Raji (cell line): ENCODE results near the gene PNLDC1.

Experiments used
- POLR2A ChIP-seq: IDR thresholded peaks from 2 replicates; pipeline ENCODE4 v1.6.1; 2011; ENCODE audit warnings: low read depth, low read length, control low read depth; ENCODE audit not compliant: insufficient read depth

PNLDC1 gene

DNA sequence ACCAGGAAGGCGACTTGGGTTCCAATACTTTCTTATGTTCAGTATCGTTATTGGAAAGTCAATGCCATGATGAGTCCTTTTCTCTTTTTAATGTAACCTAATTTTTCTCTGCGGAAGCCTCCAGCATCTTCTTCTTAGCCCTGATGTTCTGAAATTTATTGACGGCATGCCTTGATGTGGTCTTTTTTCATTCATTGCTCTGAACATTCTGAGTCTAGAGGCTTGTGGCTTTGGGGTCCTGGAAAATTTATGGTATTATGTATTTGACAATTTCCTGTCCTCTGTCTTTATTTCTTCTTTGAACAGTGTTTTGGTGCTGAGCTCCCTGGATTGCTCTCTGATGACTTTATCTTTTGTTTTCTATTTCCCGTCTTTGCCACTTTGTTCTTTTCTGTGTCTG, 62.0 kb downstream of the PNLDC1 start:
- TF ChIP-seq POLR2A = no peak

DNA sequence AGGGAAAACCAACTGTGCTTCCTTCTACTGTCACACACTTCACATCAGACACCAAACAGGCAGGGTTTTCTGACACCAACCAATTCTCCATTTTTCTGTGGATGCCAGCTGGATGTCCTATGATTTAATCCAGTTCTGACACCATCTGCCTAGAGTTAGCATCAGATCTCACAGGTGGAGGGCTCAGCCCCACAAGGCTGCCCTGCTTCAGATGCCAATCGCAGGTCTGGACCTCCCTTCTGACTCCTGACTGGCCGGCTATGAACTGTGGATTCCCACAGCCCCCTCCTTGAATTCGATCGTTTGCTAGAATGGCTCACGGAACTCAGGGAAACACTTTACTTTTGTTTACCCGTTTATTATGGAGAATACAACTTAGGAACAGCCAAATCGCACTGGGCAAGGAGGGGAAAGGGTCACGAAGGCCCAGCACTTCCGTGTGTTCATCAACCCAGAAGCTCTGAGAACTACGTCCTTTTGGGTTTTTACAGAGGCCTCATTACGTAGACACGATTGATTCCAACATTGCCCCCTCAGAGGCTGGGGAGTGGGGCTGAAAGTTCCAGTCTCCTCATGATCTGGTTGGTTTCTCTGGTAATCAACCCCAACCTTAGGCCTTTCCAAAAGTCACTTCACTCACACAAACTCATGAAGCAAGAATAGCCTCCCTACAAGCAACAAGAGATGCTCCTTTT, 65.3 kb downstream of the PNLDC1 start:
- no peak for TF ChIP-seq POLR2A

DNA sequence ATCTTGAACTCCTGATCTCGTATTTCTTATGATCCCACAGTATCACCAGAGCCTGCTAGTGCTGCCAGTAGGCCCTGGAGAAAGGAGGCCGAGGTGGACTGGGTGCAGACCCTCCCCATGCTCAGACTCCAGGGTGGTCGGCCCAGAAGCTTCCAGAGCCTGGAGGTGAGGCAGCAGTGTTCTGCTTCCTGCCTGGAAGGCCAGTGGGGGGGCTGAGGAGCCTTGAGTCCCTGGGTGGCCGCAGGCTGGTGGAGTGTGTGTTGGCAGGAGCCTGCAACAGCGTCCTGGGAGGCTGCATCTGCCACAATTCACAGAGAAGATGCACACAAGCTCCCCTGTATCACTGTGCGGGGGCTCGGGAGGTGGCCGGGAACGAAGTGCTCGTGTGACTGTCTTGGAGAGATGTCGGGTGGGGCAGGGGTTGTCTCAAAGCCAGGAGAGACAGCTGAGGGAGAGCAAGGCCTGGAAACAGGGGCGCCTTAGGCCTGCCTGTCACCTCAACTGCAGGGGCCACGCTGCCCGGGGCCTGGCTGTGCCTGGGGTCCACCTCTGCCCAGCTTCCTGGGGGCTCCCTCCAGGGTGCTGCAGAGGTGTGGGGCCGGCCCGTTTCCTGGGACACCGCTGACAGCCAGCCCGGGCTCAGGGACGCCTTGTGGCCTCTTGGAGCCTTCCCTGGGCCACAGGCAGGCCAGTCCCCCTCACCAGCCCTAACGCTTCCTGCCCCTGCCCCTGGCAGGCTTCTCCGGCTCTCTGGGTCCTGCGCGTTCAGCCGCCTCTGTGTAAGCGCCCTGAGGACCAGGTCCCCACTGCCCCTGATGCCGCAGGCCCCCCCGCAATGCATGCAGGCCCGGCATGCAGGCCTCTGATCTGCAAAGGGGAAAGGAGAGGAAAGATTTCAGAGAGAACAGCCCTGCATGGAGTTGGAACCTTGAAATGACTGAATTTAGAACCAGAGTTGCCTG, 66.5 kb downstream of the PNLDC1 start:
- TF ChIP-seq POLR2A = no peak
